H1 (cell line): ENCODE results near the gene SELPLG.

Source experiments
- ATF2 ChIP-seq: IDR thresholded peaks from 2 replicates; pipeline ENCODE4 v1.6.1; 2012; ENCODE audit warnings: low read length, inconsistent platforms
- ATF3 ChIP-seq: IDR thresholded peaks from 2 replicates; pipeline ENCODE4 v1.6.1; 2011; ENCODE audit warnings: low read depth, mild to moderate bottlenecking, low read length; ENCODE audit not compliant: insufficient read depth
- POLR2A ChIP-seq, 2 experiments: IDR thresholded peaks; 1 replicate in 1 of 2; 2 replicates in 1 of 2; pipeline ENCODE4 v1.6.1; 2011; ENCODE audit warnings: low read depth in 2 of 2, low read length in 2 of 2, mild to moderate bottlenecking in 2 of 2; ENCODE audit errors: control extremely low read depth in 1 of 2
- RAD21 ChIP-seq, 2 experiments: IDR thresholded peaks in 1 of 2; conservative IDR thresholded peaks in 1 of 2; 2 replicates each; pipeline ENCODE4 v1.6.1; 2011; ENCODE audit warnings: low read depth in 2 of 2, low read length in 2 of 2, improper control_type of control experiment in 1 of 2, inconsistent platforms in 1 of 2, mild to moderate bottlenecking in 1 of 2, moderate library complexity in 1 of 2

DNA sequence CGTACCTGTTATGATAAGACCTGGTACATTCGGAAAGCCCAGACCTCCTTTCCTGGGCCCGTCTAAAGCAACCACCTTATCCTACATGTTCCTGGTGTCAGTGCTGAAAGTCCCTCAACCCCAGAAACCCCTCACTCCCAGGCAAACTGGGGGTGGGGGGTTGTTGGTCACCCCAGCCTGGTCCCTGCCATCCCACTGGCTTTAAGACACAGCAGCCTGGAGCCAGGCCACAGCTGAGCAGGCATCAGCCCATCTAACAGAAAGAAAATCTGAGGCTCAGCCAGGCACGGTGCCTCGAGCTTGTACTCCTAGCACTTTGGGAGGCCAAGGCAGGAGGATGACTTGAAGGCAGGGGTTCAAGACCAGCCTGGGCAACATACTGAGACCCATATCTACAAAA, 4.5 kb downstream of the SELPLG start:
- TF ChIP-seq RAD21 (IDR thresholded peaks at IDR 0.05 in 1 of 2, conservative IDR thresholded peaks at IDR 0.05 in 1 of 2; ENCODE audit: low read depth in 2 of 2, low read length in 2 of 2) (no peak), ATF2 (no peak), POLR2A (IDR thresholded peaks at IDR 0.05; ENCODE audit: control extremely low read depth in 1 of 2, low read depth in 2 of 2, low read length in 2 of 2) (no peak), ATF3 (no peak)
